GDM1 (cell line): ENCODE results near the gene ARHGAP15.

Experiments used
- DNase-seq: peaks from one replicate; lab custom pipeline; 2025; lab: John Stamatoyannopoulos, UW

ARHGAP15 gene

GRCh38 chr2:143171817-143172216 is 42.6 kb downstream of the ARHGAP15 start:
- no peak for DNase-seq

DNA sequence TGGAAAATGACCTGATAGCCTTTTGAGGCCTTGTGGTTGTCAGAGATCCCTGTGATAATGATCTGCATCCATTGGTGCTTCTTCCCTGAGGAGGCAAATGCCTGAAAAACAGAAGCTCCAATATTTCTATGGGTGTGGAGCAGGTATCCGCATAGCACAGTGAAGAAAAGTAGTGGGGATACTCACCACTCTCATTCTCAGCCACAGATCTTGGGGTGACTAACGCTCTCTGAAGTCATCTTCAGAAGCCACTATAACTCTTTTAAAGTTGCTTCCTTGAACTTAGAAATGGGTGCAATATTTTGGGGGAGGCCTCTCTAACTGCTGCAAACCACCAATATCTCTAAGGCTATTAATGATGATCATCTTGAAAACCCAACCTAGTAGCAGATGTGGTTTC is 46.2 kb downstream of the ARHGAP15 start:
- DNase-seq, result no peak

DNA sequence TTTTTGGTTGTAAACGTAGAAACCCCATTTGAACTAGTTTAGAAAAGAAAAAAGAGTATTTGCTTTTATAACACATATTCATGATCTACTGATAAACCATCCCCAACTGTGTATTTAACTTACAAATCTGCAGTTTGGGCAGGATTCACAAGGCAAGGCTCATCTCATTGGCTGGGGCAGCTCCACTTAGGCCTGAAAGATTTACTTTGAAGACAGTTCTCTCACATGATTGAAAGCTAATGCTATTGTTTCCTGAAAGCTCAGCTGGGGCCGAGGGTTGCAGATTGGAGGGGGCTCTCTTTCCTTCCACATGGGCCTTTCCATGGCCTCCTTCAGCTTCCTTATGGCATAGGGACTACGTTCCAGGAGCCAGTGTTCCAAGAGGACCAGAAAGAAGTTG is 47.4 kb downstream of the ARHGAP15 start:
- no peak for DNase-seq

DNA sequence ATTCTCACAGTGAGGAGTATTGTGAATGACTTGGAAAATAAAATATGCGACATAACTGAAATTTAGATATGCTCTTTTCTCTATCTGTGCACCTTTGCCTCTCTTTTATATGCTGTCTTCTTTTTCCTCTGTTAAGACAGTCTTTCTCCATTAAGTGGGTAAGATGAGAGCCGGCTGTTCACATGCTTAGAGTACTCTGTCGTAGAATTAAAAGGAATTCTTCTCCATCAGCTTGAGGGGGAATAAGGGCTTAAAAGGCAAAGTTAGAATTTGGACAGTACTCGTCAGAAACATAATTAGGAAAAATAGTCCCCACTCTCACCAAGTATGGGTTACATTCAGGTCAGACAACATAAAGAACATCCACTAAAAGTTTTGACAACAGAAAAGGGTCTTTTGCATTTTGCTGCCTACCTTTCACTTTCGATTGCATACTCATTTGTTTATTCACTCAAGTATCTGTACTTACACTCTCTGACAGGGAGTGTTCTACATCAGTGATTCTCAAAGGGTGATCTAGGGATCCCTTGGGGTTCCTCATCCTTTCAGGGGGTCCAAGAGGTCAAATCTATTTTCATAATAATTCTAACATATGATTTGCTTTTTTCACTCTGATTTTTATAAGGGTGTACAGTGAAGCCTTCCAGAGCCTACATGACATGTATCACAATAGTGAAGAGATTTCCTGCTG is 48.0 kb downstream of the ARHGAP15 start:
- no peak for DNase-seq

- no peak for DNase-seq
These were observed 52.3 kb downstream of the ARHGAP15 start for GRCh38 chr2:143181494-143181893.

GRCh38 chr2:143182649-143183048 is 53.4 kb downstream of the ARHGAP15 start:
- no peak for DNase-seq

- no peak for DNase-seq
These were observed 54.7 kb downstream of the ARHGAP15 start for GRCh38 chr2:143183804-143184463.

GRCh38 chr2:143186876-143187275 is 57.7 kb downstream of the ARHGAP15 start:
- DNase-seq, result no peak

GRCh38 chr2:143190431-143190830 is 61.2 kb downstream of the ARHGAP15 start:
- no peak for DNase-seq

DNA sequence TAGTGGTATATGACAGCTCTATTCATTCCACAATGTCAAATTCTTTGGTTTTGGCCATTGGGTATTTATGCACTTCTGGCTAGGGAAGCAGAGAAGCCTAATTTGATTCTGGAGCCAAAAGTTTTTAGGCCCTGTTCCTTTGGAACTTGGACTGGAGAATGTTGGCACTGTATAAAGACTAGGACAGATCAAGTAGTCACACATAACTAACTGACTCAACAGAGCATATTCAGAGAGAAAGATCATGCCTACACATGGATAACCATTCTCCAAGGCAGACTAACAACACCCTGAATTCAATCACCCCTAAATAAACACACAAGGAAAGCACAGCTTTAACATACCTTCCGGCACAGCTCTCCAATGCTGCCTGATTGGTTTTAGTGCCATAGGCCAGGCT is 62.9 kb downstream of the ARHGAP15 start:
- no peak for DNase-seq

GRCh38 chr2:143192716-143193115 is 63.5 kb downstream of the ARHGAP15 start:
- no peak for DNase-seq

GRCh38 chr2:143193121-143193520 is 63.9 kb downstream of the ARHGAP15 start:
- no peak for DNase-seq

GRCh38 chr2:143195511-143195910 is 66.3 kb downstream of the ARHGAP15 start:
- no peak for DNase-seq

DNA sequence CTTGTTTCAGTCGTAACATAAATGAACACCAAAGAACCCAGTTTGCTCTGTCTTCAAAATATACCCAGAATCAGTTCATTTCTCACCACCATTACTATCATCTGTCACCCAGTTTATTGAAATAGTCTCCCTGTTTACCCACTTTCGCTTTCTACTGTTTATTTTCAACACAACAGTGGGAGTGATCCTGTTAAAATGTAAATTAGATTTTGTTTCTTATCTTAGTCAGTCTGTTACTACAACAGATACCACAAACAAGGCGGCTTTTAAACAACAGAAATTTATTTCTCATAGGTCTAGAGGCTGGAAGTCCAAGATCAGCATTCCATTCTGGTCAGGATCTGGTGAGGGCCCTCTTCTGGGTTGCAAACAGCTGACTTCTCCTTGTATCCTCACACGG is 74.8 kb downstream of the ARHGAP15 start:
- no peak for DNase-seq

DNA sequence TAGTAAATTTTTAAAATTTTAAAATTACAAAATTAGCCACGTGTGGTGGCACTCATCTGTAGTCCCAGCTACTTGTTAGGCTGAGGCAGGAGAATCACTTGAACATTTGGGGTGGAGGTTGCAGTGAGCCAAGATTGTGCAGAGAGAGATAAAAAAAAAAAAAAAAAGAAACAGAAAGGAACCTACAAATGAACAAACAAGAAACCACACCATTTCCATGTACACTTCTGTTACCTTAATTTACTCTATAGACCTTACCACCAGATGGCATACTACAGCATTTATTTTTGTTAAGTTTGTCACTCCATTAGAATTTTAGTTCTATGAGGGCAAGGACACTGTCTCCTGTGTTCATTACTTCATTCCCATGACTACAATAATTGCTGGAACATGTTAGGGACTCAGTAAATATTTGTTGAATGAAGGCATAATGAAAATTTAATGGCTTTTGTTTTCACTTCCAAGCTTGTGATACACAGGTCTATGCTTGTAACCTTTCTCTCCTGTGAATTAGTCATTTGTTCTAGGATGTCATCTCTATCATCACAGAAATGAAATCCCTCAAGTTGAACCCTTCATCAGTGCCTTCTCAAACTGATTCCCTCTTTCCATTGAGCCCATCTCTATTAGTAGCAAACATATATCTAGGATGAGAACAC is 76.0 kb downstream of the ARHGAP15 start:
- DNase-seq, result no peak

GRCh38 chr2:143209570-143210445 is 80.6 kb downstream of the ARHGAP15 start:
- no peak for DNase-seq

DNA sequence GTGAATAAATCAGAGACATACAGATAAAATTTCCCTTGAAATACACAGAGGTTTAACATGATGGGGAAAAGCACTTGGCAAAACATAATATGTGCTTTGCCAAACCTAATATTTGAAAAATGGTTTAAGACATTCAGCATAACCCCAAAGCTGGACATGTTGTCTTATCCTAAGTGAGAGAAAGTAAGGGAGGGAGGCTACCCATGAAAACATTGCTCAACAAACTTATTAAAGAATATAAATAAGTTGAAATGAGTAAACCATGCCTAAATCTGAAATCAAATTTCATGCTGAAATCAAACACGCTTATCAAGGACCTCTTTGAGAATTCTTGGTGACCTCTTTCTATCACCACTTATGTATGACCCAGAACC is 81.2 kb downstream of the ARHGAP15 start:
- DNase-seq, result no peak

DNA sequence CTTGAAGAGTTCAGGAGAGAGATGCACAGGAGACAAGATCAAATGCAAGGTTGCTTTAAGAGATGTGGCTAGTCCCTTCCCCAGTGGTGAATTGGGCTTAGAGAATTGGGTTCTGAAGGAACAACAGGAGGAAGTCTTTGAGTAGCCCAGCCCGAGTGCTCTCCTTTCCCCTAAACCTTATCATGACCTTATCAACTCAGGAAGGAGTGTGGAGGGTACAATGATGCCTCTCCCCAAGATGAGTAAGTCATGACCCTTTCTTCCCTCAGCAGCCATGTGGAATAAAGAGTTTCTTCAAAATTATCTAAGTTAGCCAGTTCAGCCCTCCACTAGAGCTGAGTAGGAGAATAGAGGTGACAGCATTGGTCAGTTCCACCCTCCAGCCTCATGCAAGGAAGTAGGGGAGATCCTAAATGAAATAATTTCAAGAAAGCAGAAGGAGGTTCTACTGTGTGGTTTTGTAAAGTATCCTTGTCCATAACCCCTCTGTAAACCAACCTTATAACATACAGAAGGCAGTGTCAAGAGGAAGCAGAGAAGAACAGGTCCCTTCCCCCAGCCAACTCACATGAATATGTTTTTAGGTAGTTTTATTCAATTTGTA is 88.4 kb downstream of the ARHGAP15 start:
- DNase-seq, result peak; percentile 33

GRCh38 chr2:143218621-143219020 is 89.4 kb downstream of the ARHGAP15 start:
- DNase-seq, result no peak

DNA sequence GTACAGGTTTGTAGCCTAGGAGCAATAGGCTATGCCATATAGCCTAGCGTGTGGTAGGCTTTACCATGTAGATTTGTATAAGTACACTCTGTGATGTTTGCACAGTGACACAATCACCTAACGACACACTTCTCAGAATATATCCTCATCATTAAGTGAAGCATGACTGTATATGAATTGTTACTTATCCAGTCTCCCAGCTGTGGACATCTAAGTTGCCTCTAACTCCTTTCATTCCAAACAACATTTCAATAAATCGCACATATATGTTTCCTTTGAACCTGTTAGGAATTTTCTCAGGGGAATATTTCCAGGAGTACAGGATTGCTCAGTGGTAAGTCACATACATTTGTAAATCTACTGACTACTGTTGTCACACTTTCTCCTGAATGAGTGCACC is 90.0 kb downstream of the ARHGAP15 start:
- DNase-seq, result no peak

- DNase-seq, result no peak
These were observed 94.3 kb downstream of the ARHGAP15 start for GRCh38 chr2:143223556-143223955.

GRCh38 chr2:143225931-143226330 is 96.7 kb downstream of the ARHGAP15 start:
- no peak for DNase-seq
